Mesenchymal stem cell (in vitro differentiated cells and primary cell): ENCODE measurements around the gene STUB1.

Experiments used
- DNase-seq: peaks from one replicate; pipeline ENCODE4 v3.0.0-alpha.2; 2013
- H2AFZ ChIP-seq: one replicate; pipeline ENCODE4 v1.6.1; 2013; ENCODE audit warnings: low read depth, mild to moderate bottlenecking, control low read depth, inconsistent platforms, low read length, moderate library complexity
- H2AK5ac ChIP-seq: 2 replicates; pipeline ENCODE4 v1.6.1; 2013; ENCODE audit warnings: low read length, moderate library complexity, mild to moderate bottlenecking, inconsistent platforms; ENCODE audit not compliant: severe bottlenecking
- H2BK120ac ChIP-seq: one replicate; pipeline ENCODE4 v1.6.1; 2013; ENCODE audit warnings: low read depth, mild to moderate bottlenecking, inconsistent platforms, low read length, moderate library complexity
- H2BK12ac ChIP-seq, 2 experiments: one replicate each; pipeline ENCODE4 v1.6.1; 2013; ENCODE audit warnings: inconsistent platforms in 2 of 2, low read length in 2 of 2, mild to moderate bottlenecking in 2 of 2, moderate library complexity in 2 of 2, control low read depth in 1 of 2
- H2BK15ac ChIP-seq: one replicate; pipeline ENCODE4 v1.6.1; 2013; ENCODE audit warnings: mild to moderate bottlenecking, low read depth, inconsistent platforms; ENCODE audit not compliant: poor library complexity, severe bottlenecking
- H2BK5ac ChIP-seq: 2 replicates; pipeline ENCODE4 v1.6.1; 2013; ENCODE audit warnings: low read depth, mild to moderate bottlenecking, low read length, control low read depth, inconsistent platforms; ENCODE audit not compliant: poor library complexity, severe bottlenecking
- H3K14ac ChIP-seq, 2 experiments: one replicate each; pipeline ENCODE4 v1.6.1; 2013; ENCODE audit warnings: inconsistent platforms in 2 of 2, low read length in 2 of 2, control low read depth in 1 of 2, mild to moderate bottlenecking in 1 of 2, moderate library complexity in 1 of 2
- H3K18ac ChIP-seq, 2 experiments: one replicate each; pipeline ENCODE4 v1.6.1; 2013; ENCODE audit warnings: inconsistent platforms in 2 of 2, low read length in 2 of 2, control low read depth in 1 of 2, low read depth in 1 of 2, mild to moderate bottlenecking in 1 of 2
- H3K23ac ChIP-seq, 2 experiments: one replicate each; pipeline ENCODE4 v1.6.1; 2013; ENCODE audit warnings: inconsistent platforms in 2 of 2, low read length in 2 of 2, mild to moderate bottlenecking in 2 of 2, moderate library complexity in 2 of 2, control low read depth in 1 of 2
- H3K27ac ChIP-seq: 2 replicates; pipeline ENCODE4 v1.5.1; 2013; ENCODE audit warnings: mild to moderate bottlenecking, moderate library complexity, low read length, control low read depth, inconsistent platforms; ENCODE audit not compliant: poor library complexity, severe bottlenecking
- H3K27me3 ChIP-seq, 2 experiments: 2 replicates each; pipeline versions ENCODE4 v1.6.1 to v1.7.0; 2013; ENCODE audit warnings: low read length in 2 of 2, mild to moderate bottlenecking in 2 of 2, moderate library complexity in 2 of 2, control low read depth in 1 of 2, inconsistent platforms in 1 of 2; ENCODE audit not compliant: control insufficient read depth in 1 of 2, insufficient read depth in 1 of 2
- H3K36me3 ChIP-seq, 2 experiments: 2 replicates each; pipeline versions ENCODE4 v1.6.1 to v1.7.0; 2013; ENCODE audit warnings: low read length in 2 of 2, control low read depth in 1 of 2, inconsistent platforms in 1 of 2, low read depth in 1 of 2, mild to moderate bottlenecking in 1 of 2; ENCODE audit not compliant: insufficient read depth in 2 of 2, control insufficient read depth in 1 of 2
- H3K4ac ChIP-seq, 2 experiments: one replicate each; pipeline ENCODE4 v1.6.1; 2013; ENCODE audit warnings: inconsistent platforms in 2 of 2, low read length in 2 of 2, mild to moderate bottlenecking in 2 of 2, moderate library complexity in 2 of 2, control low read depth in 1 of 2, low read depth in 1 of 2
- H3K4me1 ChIP-seq: 2 replicates; pipeline ENCODE4 v1.6.1; 2013; ENCODE audit warnings: low read depth, low read length, control low read depth; ENCODE audit not compliant: control insufficient read depth, insufficient read depth
- H3K4me2 ChIP-seq: 2 replicates; pipeline ENCODE4 v1.6.1; 2013; ENCODE audit warnings: low read length, mild to moderate bottlenecking, inconsistent platforms; ENCODE audit not compliant: poor library complexity, severe bottlenecking
- H3K4me3 ChIP-seq, 2 experiments: 2 replicates each; pipeline versions ENCODE4 v1.5.1 to v1.7.0; 2013; ENCODE audit warnings: low read length in 2 of 2, mild to moderate bottlenecking in 2 of 2, control low read depth in 1 of 2, low read depth in 1 of 2; ENCODE audit not compliant: insufficient read depth in 1 of 2
- H3K79me1 ChIP-seq: replicated peaks from 2 replicates; pipeline ENCODE4 v1.6.1; 2013; ENCODE audit warnings: mild to moderate bottlenecking, control low read depth, low read length, inconsistent platforms; ENCODE audit not compliant: poor library complexity, severe bottlenecking
- H3K9ac ChIP-seq: 2 replicates; pipeline ENCODE4 v1.7.0; 2013; ENCODE audit warnings: mild to moderate bottlenecking, low read length, moderate library complexity
- H3K9me3 ChIP-seq: 2 replicates; pipeline ENCODE4 v1.7.0; 2013; ENCODE audit warnings: mild to moderate bottlenecking, low read length; ENCODE audit not compliant: control insufficient read depth
- H4K8ac ChIP-seq: one replicate; pipeline ENCODE4 v1.6.1; 2013; ENCODE audit warnings: inconsistent platforms, mild to moderate bottlenecking, low read length, moderate library complexity
- H4K91ac ChIP-seq: one replicate; pipeline ENCODE4 v1.6.1; 2013; ENCODE audit warnings: mild to moderate bottlenecking, low read length, inconsistent platforms
- WGBS: methylation state at CpG from one replicate; pipeline ENCODE4 v1.1.7; 2013; ENCODE audit warnings: mixed read lengths; 5-methylcytosine and 5-hydroxymethylcytosine counted together

Gene STUB1

GRCh38 chr16:694863-695354, 14.7 kb downstream of the STUB1 start:
- no peak overlapping the region for H2BK15ac ChIP-seq
- H3K27ac ChIP-seq = no peak overlapping the region

GRCh38 chr16:695355-696089, 15.3 kb downstream of the STUB1 start:
- no peak overlapping the region for H4K91ac ChIP-seq
- no peaks in the 10 kb centered on the region for H3K9me3 ChIP-seq
- no peak overlapping the region for H2AFZ ChIP-seq
- no peak overlapping the region for H4K8ac ChIP-seq
- no peak overlapping the region for H2BK15ac ChIP-seq
- peak overlapping the region in 1 of 2 experiments; percentile 4 for H3K14ac ChIP-seq
- peaks cover 0 to 3% of the 10 kb centered on the region in 2 experiments for H3K36me3 ChIP-seq
- no peak overlapping the region for H3K18ac ChIP-seq
- peaks cover 19% of the 10 kb centered on the region for H3K4me1 ChIP-seq
- DNase-seq = no peak
- H2AK5ac ChIP-seq = no peak overlapping the region
- H3K79me1 ChIP-seq = no peaks in the 10 kb centered on the region
- H3K23ac ChIP-seq = no peak overlapping the region
- H3K27me3 ChIP-seq = peaks cover 69 to 71% of the 10 kb centered on the region in 2 experiments
- peak overlapping the region in 1 of 2 experiments; percentile 30 for H3K4me3 ChIP-seq
- H3K4me2 ChIP-seq = no peak overlapping the region
- no peak overlapping the region for H2BK12ac ChIP-seq
- no peak overlapping the region for H3K27ac ChIP-seq
- WGBS = 5% methylated on average over 58 of the region's 71 CpGs
- H3K9ac ChIP-seq = no peak overlapping the region
- no peak overlapping the region for H2BK5ac ChIP-seq
- no peak overlapping the region for H2BK120ac ChIP-seq
- no peak overlapping the region for H3K4ac ChIP-seq

More at GRCh38 chr16:694863-695354, 14.7 kb downstream of the STUB1 start:
- no peak overlapping the region for H3K14ac ChIP-seq
- no peak overlapping the region for H3K4ac ChIP-seq
- H2BK120ac ChIP-seq = no peak overlapping the region
- H2AK5ac ChIP-seq = no peak overlapping the region
- no peak overlapping the region for H3K23ac ChIP-seq
- H3K27me3 ChIP-seq = peaks cover 64 to 66% of the 10 kb centered on the region in 2 experiments
- WGBS = 4% methylated on average over 9 of the region's 37 CpGs
- H3K9ac ChIP-seq = no peak overlapping the region
- no peak overlapping the region for H4K8ac ChIP-seq
- H3K4me1 ChIP-seq = peaks cover 21% of the 10 kb centered on the region
- H2BK12ac ChIP-seq = no peak overlapping the region
- no peak overlapping the region for H2AFZ ChIP-seq
- no peak overlapping the region for H2BK5ac ChIP-seq
- H3K36me3 ChIP-seq = peaks cover 0 to 3% of the 10 kb centered on the region in 2 experiments
- H3K4me2 ChIP-seq = no peak overlapping the region
- no peaks in the 10 kb centered on the region for H3K9me3 ChIP-seq
- DNase-seq = no peak
- H4K91ac ChIP-seq = no peak overlapping the region
- H3K18ac ChIP-seq = no peak overlapping the region
- H3K4me3 ChIP-seq = no peak overlapping the region
- H3K79me1 ChIP-seq = peaks cover under 1% of the 10 kb centered on the region

GRCh38 chr16:698911-699671, 18.9 kb downstream of the STUB1 start:
- Histone ChIP-seq H2BK120ac (no peak overlapping the region), H3K27me3 (peaks cover 77 to 83% of the 10 kb centered on the region in 2 experiments), H3K4me2 (no peak overlapping the region), H2BK15ac (no peak overlapping the region), H3K18ac (no peak overlapping the region), H3K14ac (no peak overlapping the region), H2BK12ac (no peak overlapping the region), H2BK5ac (no peak overlapping the region), H3K36me3 (peaks cover 0 to 3% of the 10 kb centered on the region in 2 experiments), H4K8ac (no peak overlapping the region), H3K9ac (no peak overlapping the region), H3K23ac (peak overlapping the region in 1 of 2 experiments; percentile 9), H2AFZ (no peak overlapping the region), H4K91ac (no peak overlapping the region), H3K9me3 (no peaks in the 10 kb centered on the region), H3K4ac (no peak overlapping the region), H3K79me1 (no peaks in the 10 kb centered on the region), H3K4me3 (no peak overlapping the region), H3K27ac (no peak overlapping the region), H2AK5ac (no peak overlapping the region), H3K4me1 (peaks cover 15% of the 10 kb centered on the region)
- 78% methylated on average over 19 of the region's 19 CpGs for WGBS
- no peak for DNase-seq
